Measurements from ENCODE around the gene TPX2.

Gene TPX2

DNA sequence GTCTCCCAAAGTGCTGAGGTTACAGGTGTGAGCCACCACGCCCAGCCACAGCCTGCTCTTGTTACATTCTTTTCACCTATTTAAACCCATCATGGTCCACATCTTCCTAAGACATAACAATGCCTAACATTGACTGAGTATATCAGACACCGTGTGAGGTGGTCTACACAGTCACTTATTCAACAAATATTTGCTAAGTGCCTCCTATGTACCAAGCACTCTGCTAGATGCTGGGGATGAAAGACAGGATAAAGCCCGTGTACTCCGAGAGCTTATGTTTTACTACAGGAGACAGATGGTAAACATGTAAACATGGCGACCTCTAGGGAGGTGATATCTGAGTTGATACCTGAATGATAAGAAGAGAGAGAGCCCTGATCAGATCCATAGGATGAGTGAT, 29.2 kb upstream of the TPX2 start:
- H3K9ac ChIP-seq (ENCODE audit: low read length), result no peak overlapping the region
- DNase-seq, result no peak
- no peak overlapping the region for H3K4me2 ChIP-seq (ENCODE audit: low read length)
- no peak overlapping the region for H4K8ac ChIP-seq (ENCODE audit: low read depth, low read length)
- no peak overlapping the region for H3K56ac ChIP-seq (ENCODE audit: low read length)
- no peak overlapping the region for H3K23ac ChIP-seq (ENCODE audit: low read length)
- H4K5ac ChIP-seq (ENCODE audit: low read length), result no peak overlapping the region
- H3K79me2 ChIP-seq (ENCODE audit: control insufficient read depth, insufficient read depth, low read length), result peaks cover 9% of the 10 kb centered on the region
- H3K36me3 ChIP-seq (ENCODE audit: control insufficient read depth, insufficient read depth, low read length), result no peaks in the 10 kb centered on the region
- no peak overlapping the region for H2AK5ac ChIP-seq (ENCODE audit: low read length)
- no peak overlapping the region for H3K4ac ChIP-seq (ENCODE audit: low read depth, low read length)
- no peak overlapping the region for H2BK15ac ChIP-seq (replicated peaks; ENCODE audit: low read depth)
- no peak overlapping the region for H3K18ac ChIP-seq (ENCODE audit: low read length)
- H3K4me1 ChIP-seq (ENCODE audit: control insufficient read depth, low read depth, low read length), result peaks cover 17% of the 10 kb centered on the region
- H3K27me3 ChIP-seq (ENCODE audit: insufficient read depth, low read length, poor library complexity), result no peaks in the 10 kb centered on the region
- H3K27ac ChIP-seq (ENCODE audit: low read depth, low read length), result no peak overlapping the region
- peaks cover 2% of the 10 kb centered on the region for H3K79me1 ChIP-seq (ENCODE audit: low read length)
- H2BK5ac ChIP-seq (ENCODE audit: low read length), result no peak overlapping the region
- no peak overlapping the region for H3K4me3 ChIP-seq (ENCODE audit: low read length)
- WGBS (ENCODE audit: extremely low coverage, insufficient coverage, low lambda C conversion rate), result no CpG with 5 or more reads among the region's 5 CpGs
- H2BK120ac ChIP-seq (ENCODE audit: low read depth, low read length), result no peak overlapping the region

DNA sequence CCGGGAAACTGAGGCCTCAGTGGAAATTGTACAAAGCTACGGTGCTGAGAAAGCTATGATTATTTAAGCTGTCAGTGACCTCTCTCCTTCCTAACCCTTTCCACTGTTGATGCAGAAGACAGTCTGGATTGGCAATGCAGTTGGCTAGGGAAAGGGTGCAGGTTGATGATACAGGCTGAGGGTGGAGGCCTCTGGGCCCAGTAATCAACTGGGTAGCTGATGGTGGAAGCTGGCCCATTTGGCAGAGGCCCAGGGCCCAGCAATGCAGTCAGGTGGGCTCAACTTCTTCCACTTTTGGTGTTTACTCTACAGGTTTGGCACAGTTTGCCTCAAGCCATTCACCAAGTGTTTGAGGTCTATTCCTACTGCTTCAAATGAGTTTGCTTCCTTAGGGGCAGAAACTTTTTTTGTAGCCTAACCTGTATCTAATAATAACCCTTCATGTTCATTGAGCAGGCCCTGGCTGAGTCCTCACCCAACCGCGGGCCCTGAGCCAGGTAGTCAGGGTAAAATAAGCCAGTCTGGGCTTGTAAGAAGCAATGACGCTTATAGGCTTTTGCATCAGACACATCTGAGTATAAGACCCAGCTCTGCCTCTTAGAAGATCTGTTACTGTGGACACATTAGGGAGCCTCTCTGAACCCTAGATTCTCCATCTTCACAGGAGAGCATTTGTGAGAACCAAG, 28.5 kb upstream of the TPX2 start:
- H3K36me3 ChIP-seq (ENCODE audit: control insufficient read depth, insufficient read depth, low read length), result no peaks in the 10 kb centered on the region
- no peak overlapping the region for H3K18ac ChIP-seq (ENCODE audit: low read length)
- H3K9ac ChIP-seq (ENCODE audit: low read length), result no peak overlapping the region
- no peak overlapping the region for H3K4me3 ChIP-seq (ENCODE audit: low read length)
- no peak overlapping the region for H3K27ac ChIP-seq (ENCODE audit: low read depth, low read length)
- peaks cover 9% of the 10 kb centered on the region for H3K79me2 ChIP-seq (ENCODE audit: control insufficient read depth, insufficient read depth, low read length)
- no peak overlapping the region for H2AK5ac ChIP-seq (ENCODE audit: low read length)
- WGBS (ENCODE audit: extremely low coverage, insufficient coverage, low lambda C conversion rate), result no CpG with 5 or more reads among the region's 5 CpGs
- no peak overlapping the region for H3K23ac ChIP-seq (ENCODE audit: low read length)
- no peak overlapping the region for H4K8ac ChIP-seq (ENCODE audit: low read depth, low read length)
- H3K4me1 ChIP-seq (ENCODE audit: control insufficient read depth, low read depth, low read length), result peaks cover 17% of the 10 kb centered on the region
- H3K79me1 ChIP-seq (ENCODE audit: low read length), result peaks cover 2% of the 10 kb centered on the region
- H3K4ac ChIP-seq (ENCODE audit: low read depth, low read length), result no peak overlapping the region
- no peak overlapping the region for H2BK120ac ChIP-seq (ENCODE audit: low read depth, low read length)
- no peak overlapping the region for H3K4me2 ChIP-seq (ENCODE audit: low read length)
- no peak overlapping the region for H3K56ac ChIP-seq (ENCODE audit: low read length)
- no peak for DNase-seq
- H4K5ac ChIP-seq (ENCODE audit: low read length), result no peak overlapping the region
- no peaks in the 10 kb centered on the region for H3K27me3 ChIP-seq (ENCODE audit: insufficient read depth, low read length, poor library complexity)
- no peak overlapping the region for H2BK5ac ChIP-seq (ENCODE audit: low read length)
- H2BK15ac ChIP-seq (replicated peaks; ENCODE audit: low read depth), result no peak overlapping the region

GRCh38 chr20:31711179-31712111, 27.6 kb upstream of the TPX2 start:
- Histone ChIP-seq H3K4me3 (ENCODE audit: low read length) (no peak overlapping the region), H4K8ac (ENCODE audit: low read depth, low read length) (no peak overlapping the region), H3K4me1 (ENCODE audit: control insufficient read depth, low read depth, low read length) (peaks cover 17% of the 10 kb centered on the region), H2BK5ac (ENCODE audit: low read length) (no peak overlapping the region), H2BK120ac (ENCODE audit: low read depth, low read length) (no peak overlapping the region), H3K18ac (ENCODE audit: low read length) (no peak overlapping the region), H3K56ac (ENCODE audit: low read length) (peak overlapping the region; percentile 56), H3K9ac (ENCODE audit: low read length) (peak overlapping the region; percentile 39), H2BK15ac (replicated peaks; ENCODE audit: low read depth) (no peak overlapping the region), H2AK5ac (ENCODE audit: low read length) (no peak overlapping the region), H3K23ac (ENCODE audit: low read length) (no peak overlapping the region), H3K36me3 (ENCODE audit: control insufficient read depth, insufficient read depth, low read length) (no peaks in the 10 kb centered on the region), H3K4me2 (ENCODE audit: low read length) (no peak overlapping the region), H3K4ac (ENCODE audit: low read depth, low read length) (peak overlapping the region; percentile 37), H4K5ac (ENCODE audit: low read length) (no peak overlapping the region), H3K79me1 (ENCODE audit: low read length) (peaks cover 2% of the 10 kb centered on the region), H3K27ac (ENCODE audit: low read depth, low read length) (no peak overlapping the region), H3K79me2 (ENCODE audit: control insufficient read depth, insufficient read depth, low read length) (peaks cover 9% of the 10 kb centered on the region), H3K27me3 (ENCODE audit: insufficient read depth, low read length, poor library complexity) (no peaks in the 10 kb centered on the region)
- DNase-seq, result peak; percentile 38

- no CpG with 5 or more reads among the region's 5 CpGs for WGBS (ENCODE audit: extremely low coverage, insufficient coverage, low lambda C conversion rate)
- H3K23ac ChIP-seq (ENCODE audit: low read length), result no peak overlapping the region
- H2AK5ac ChIP-seq (ENCODE audit: low read length), result peak overlapping the region; percentile 76
- peak overlapping the region; percentile 60 for H3K4ac ChIP-seq (ENCODE audit: low read depth, low read length)
- peak overlapping the region; percentile 53 for H2BK5ac ChIP-seq (ENCODE audit: low read length)
- no peak overlapping the region for H3K4me2 ChIP-seq (ENCODE audit: low read length)
- H2BK15ac ChIP-seq (replicated peaks; ENCODE audit: low read depth), result no peak overlapping the region
- H3K27me3 ChIP-seq (ENCODE audit: insufficient read depth, low read length, poor library complexity), result no peaks in the 10 kb centered on the region
- no peak overlapping the region for H4K5ac ChIP-seq (ENCODE audit: low read length)
- H3K18ac ChIP-seq (ENCODE audit: low read length), result no peak overlapping the region
- peaks cover 2% of the 10 kb centered on the region for H3K79me1 ChIP-seq (ENCODE audit: low read length)
- no peak overlapping the region for H2BK120ac ChIP-seq (ENCODE audit: low read depth, low read length)
- H3K36me3 ChIP-seq (ENCODE audit: control insufficient read depth, insufficient read depth, low read length), result no peaks in the 10 kb centered on the region
- no peak overlapping the region for H3K27ac ChIP-seq (ENCODE audit: low read depth, low read length)
- peaks cover 17% of the 10 kb centered on the region for H3K4me1 ChIP-seq (ENCODE audit: control insufficient read depth, low read depth, low read length)
- no peak for DNase-seq
- peak overlapping the region; percentile 39 for H3K9ac ChIP-seq (ENCODE audit: low read length)
- no peak overlapping the region for H4K8ac ChIP-seq (ENCODE audit: low read depth, low read length)
- H3K79me2 ChIP-seq (ENCODE audit: control insufficient read depth, insufficient read depth, low read length), result peaks cover 9% of the 10 kb centered on the region
- no peak overlapping the region for H3K4me3 ChIP-seq (ENCODE audit: low read length)
- H3K56ac ChIP-seq (ENCODE audit: low read length), result peak overlapping the region; percentile 77
Observed at GRCh38 chr20:31712112-31712553, 27.0 kb upstream of the TPX2 start.

- no peak overlapping the region for H3K4me3 ChIP-seq (ENCODE audit: low read length)
- no peak overlapping the region for H3K4me2 ChIP-seq (ENCODE audit: low read length)
- H2BK5ac ChIP-seq (ENCODE audit: low read length), result peak overlapping the region; percentile 87
- H4K8ac ChIP-seq (ENCODE audit: low read depth, low read length), result no peak overlapping the region
- H3K18ac ChIP-seq (ENCODE audit: low read length), result peak overlapping the region; percentile 78
- peaks cover 17% of the 10 kb centered on the region for H3K4me1 ChIP-seq (ENCODE audit: control insufficient read depth, low read depth, low read length)
- H3K9ac ChIP-seq (ENCODE audit: low read length), result peak overlapping the region; percentile 7
- H3K27ac ChIP-seq (ENCODE audit: low read depth, low read length), result peak overlapping the region; percentile 77
- no peaks in the 10 kb centered on the region for H3K27me3 ChIP-seq (ENCODE audit: insufficient read depth, low read length, poor library complexity)
- peaks cover 2% of the 10 kb centered on the region for H3K79me1 ChIP-seq (ENCODE audit: low read length)
- no peak overlapping the region for H3K23ac ChIP-seq (ENCODE audit: low read length)
- no peaks in the 10 kb centered on the region for H3K36me3 ChIP-seq (ENCODE audit: control insufficient read depth, insufficient read depth, low read length)
- H3K56ac ChIP-seq (ENCODE audit: low read length), result peak overlapping the region; percentile 77
- H2BK15ac ChIP-seq (replicated peaks; ENCODE audit: low read depth), result no peak overlapping the region
- H4K5ac ChIP-seq (ENCODE audit: low read length), result peak overlapping the region; percentile 26
- H3K79me2 ChIP-seq (ENCODE audit: control insufficient read depth, insufficient read depth, low read length), result peaks cover 13% of the 10 kb centered on the region
- DNase-seq, result peak; percentile 93
- H2AK5ac ChIP-seq (ENCODE audit: low read length), result no peak overlapping the region
- WGBS (ENCODE audit: extremely low coverage, insufficient coverage, low lambda C conversion rate), result no CpG with 5 or more reads among the region's 8 CpGs
- H3K4ac ChIP-seq (ENCODE audit: low read depth, low read length), result peak overlapping the region; percentile 92
- peak overlapping the region; percentile 45 for H2BK120ac ChIP-seq (ENCODE audit: low read depth, low read length)
Observed at GRCh38 chr20:31712564-31713311, 26.4 kb upstream of the TPX2 start.

Data from mesendoderm (in vitro differentiated cells).